Thoracic aorta (tissue), 2 donors: ENCODE data around the gene PROCR. TPM values are rescaled to one million over a fixed set of nuclear protein-coding genes. Genes with fewer than 3 reads are reported as not detected.
A peak's percentile ranks its signal among the peaks of the same experiment; 100 is the strongest.

ENCODE experiments used
- ATAC-seq: fragments of 150-250 bp; one replicate; pipeline ENCODE4 v1.8.0; 2017; ENCODE audit warnings: low read depth; ENCODE audit not compliant: insufficient number of reproducible peaks, low FRiP score
- DNase-seq: peaks from one replicate; pipeline ENCODE4 v3.0.0-alpha.2; 2020; ENCODE audit warnings: low spot score
- H3K27ac ChIP-seq, 2 donors: fragments of 200-600 bp; sonication (generic); 1 replicate in 1 of 2; 2 replicates in 1 of 2; pipeline ENCODE4 v1.5.1; 2016; ENCODE audit warnings: mild to moderate bottlenecking in 2 of 2, moderate library complexity in 2 of 2
- H3K27me3 ChIP-seq: fragments of 200-600 bp; sonication (generic); replicated peaks from 2 replicates; pipeline ENCODE4 v1.6.0; 2016; ENCODE audit warnings: mild to moderate bottlenecking; ENCODE audit not compliant: insufficient read depth
- H3K36me3 ChIP-seq: fragments of 200-600 bp; sonication (generic); one replicate; pipeline ENCODE4 v1.5.1; 2016
- H3K4me1 ChIP-seq, 2 donors: fragments of 200-600 bp; sonication (generic); 1 replicate in 1 of 2; 2 replicates in 1 of 2; pipeline versions ENCODE4 v1.5.1 to v1.6.0; 2016; ENCODE audit warnings: low read depth in 2 of 2, mild to moderate bottlenecking in 1 of 2; ENCODE audit not compliant: control insufficient read depth in 1 of 2
- H3K4me3 ChIP-seq: fragments of 200-600 bp; sonication (generic); 2 replicates; pipeline ENCODE4 v1.5.1; 2016; ENCODE audit warnings: mild to moderate bottlenecking
- H3K9me3 ChIP-seq: fragments of 200-600 bp; sonication (generic); 2 replicates; pipeline ENCODE4 v1.5.1; 2016
- total RNA-seq, 2 donors: library from RNA; depleted of rRNA; stranded (reverse); fragments of >200 nt; gene quantifications; one replicate each; pipeline versions ENCODE4 v1.1.0 to v1.2.3, GENCODE V29; 2016
- TF ChIP-seq, protein P1 (sequence below): fragments of 200-600 bp; sonication (generic); IDR thresholded peaks from one replicate; pipeline ENCODE4 v1.5.1; 2019; ENCODE audit warnings: antibody characterized with exemption

Gene PROCR
- total RNA-seq, 2 donors from 2014 or later = 66.9 to 74.7 TPM

DNA sequence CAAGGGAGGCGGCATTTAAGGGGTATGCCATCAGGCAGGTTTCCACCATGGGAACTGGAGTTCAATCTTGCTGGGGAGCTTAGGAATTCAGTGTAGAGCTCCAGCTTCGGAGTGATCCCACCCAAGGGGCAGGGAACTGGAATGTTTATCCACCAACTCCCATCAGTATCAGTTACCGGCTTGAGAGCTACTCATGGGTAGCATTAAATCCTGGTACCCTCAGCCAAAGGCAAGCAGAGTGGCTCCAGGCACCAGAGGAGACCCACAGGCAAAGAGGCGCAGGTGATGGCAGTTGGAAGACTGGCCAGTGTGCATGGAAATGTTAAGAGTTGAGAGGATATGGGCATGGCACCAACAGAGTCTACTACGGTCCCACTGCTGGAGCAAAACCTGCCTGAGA lies 38.8 kb upstream of the PROCR start:
- H3K27me3 ChIP-seq = no peaks in the 10 kb centered on the region
- no peak overlapping the region for H3K4me3 ChIP-seq
- ATAC-seq (no peak), DNase-seq (no peak)
- peak overlapping the region in 1 of 2 donors; percentile 3 for H3K27ac ChIP-seq
- peaks cover 21% of the 10 kb centered on the region for H3K36me3 ChIP-seq
- no peaks in the 10 kb centered on the region for H3K9me3 ChIP-seq
- TF ChIP-seq, protein P1, sequence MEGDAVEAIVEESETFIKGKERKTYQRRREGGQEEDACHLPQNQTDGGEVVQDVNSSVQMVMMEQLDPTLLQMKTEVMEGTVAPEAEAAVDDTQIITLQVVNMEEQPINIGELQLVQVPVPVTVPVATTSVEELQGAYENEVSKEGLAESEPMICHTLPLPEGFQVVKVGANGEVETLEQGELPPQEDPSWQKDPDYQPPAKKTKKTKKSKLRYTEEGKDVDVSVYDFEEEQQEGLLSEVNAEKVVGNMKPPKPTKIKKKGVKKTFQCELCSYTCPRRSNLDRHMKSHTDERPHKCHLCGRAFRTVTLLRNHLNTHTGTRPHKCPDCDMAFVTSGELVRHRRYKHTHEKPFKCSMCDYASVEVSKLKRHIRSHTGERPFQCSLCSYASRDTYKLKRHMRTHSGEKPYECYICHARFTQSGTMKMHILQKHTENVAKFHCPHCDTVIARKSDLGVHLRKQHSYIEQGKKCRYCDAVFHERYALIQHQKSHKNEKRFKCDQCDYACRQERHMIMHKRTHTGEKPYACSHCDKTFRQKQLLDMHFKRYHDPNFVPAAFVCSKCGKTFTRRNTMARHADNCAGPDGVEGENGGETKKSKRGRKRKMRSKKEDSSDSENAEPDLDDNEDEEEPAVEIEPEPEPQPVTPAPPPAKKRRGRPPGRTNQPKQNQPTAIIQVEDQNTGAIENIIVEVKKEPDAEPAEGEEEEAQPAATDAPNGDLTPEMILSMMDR = no peak
- H3K4me1 ChIP-seq = peaks cover 14 to 31% of the 10 kb centered on the region in 2 donors

DNA sequence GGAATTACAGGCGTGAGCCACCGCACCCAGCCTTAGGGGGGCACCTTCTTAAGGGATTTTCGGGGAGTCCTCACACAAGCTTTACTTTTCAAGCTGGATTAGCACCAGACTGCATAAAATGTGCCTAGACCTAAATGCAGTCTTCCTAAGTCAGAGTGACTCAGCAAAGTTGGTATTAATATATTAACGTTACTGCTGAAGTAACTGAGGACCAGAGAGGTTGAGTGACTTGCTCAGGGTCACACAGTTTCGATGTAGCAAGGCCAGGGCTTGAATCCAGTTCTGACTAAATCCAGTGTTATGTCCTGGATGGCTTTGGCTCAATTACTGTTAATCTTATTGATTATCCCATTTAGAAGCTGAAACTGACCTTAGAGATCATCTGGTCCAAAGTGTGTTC lies 38.1 kb upstream of the PROCR start:
- TF ChIP-seq, protein P1 = no peak
- ATAC-seq = peak; percentile 26
- no peak for DNase-seq
- no peaks in the 10 kb centered on the region for H3K9me3 ChIP-seq
- peaks cover 22% of the 10 kb centered on the region for H3K36me3 ChIP-seq
- peak overlapping the region in 1 of 2 donors; percentile 76 for H3K27ac ChIP-seq
- peaks cover 14 to 31% of the 10 kb centered on the region in 2 donors for H3K4me1 ChIP-seq
- no peaks in the 10 kb centered on the region for H3K27me3 ChIP-seq
- H3K4me3 ChIP-seq = no peak overlapping the region

DNA sequence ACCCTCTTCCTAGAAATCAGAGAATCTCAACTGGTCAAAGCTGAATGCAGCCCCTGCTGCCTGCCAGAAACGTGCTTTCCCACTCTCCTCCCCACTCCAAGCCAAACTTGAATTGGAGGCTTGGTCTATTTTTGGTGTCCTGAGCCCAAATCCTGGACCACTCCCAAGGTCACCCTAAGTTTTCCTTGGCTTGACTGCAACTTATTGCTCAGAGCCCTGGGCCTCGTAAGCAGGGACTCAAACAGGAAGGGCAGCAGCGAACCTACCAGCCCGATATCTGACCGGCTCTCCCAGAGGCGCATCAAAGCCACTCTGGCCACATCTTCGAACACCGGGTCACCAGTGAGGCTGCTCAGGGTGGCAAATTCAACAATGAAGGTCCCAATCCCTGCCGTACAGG lies 37.4 kb upstream of the PROCR start:
- peak overlapping the region; percentile 76 to 80 for H3K27ac ChIP-seq
- ATAC-seq (peak; percentile 60), DNase-seq (peak; percentile 21)
- TF ChIP-seq, protein P1 = no peak
- H3K4me3 ChIP-seq = peak overlapping the region; percentile 39
- no peaks in the 10 kb centered on the region for H3K27me3 ChIP-seq
- H3K4me1 ChIP-seq = peaks cover 14 to 31% of the 10 kb centered on the region in 2 donors
- H3K9me3 ChIP-seq = no peaks in the 10 kb centered on the region
- H3K36me3 ChIP-seq = peaks cover 24% of the 10 kb centered on the region

- Histone ChIP-seq H3K27ac (peak overlapping the region; percentile 76 to 80), H3K27me3 (no peaks in the 10 kb centered on the region), H3K4me1 (peaks cover 14 to 31% of the 10 kb centered on the region in 2 donors), H3K4me3 (peak overlapping the region; percentile 39), H3K9me3 (no peaks in the 10 kb centered on the region), H3K36me3 (peaks cover 24% of the 10 kb centered on the region)
- no peak for DNase-seq
- TF ChIP-seq, protein P1 = no peak
- no peak for ATAC-seq
These were observed 37.0 kb upstream of the PROCR start for GRCh38 chr20:35134880-35135279.

DNA sequence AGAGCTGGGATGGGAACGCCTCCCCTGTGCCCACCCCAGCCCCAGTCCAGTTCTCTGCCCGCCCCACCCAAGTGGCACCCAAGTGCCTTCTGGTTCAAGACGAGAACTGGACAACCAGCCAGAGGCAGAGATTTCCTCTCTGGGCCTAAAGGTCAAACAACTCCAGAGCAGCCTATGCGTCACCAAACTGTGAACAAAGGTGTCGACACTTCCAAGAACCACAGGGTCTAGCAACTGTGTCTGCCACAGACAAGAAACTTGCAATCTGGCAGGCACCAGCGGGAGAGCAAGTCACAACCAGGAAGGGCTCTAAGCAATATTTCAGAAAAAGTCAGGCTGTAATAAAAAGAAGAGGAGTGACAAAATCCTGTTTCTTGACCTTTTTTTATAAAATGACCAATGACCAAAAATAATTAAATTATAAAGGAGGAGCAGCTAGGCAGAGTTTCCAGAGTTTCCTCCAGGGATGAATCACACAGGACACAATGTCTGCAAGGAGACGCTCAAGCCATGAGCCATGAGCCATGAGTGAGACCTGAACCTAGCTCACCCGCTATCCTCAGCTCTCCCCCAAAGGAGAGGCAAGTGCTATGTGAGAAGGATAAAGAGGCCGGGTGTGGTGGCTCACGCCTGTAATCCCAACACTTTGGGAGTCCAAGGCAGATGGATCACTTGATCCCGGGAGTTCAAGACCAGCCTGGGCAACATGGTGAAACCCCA lies 35.8 kb upstream of the PROCR start:
- TF ChIP-seq, protein P1 = no peak
- Histone ChIP-seq H3K4me1 (peaks cover 14 to 31% of the 10 kb centered on the region in 2 donors), H3K4me3 (no peak overlapping the region), H3K9me3 (no peaks in the 10 kb centered on the region), H3K27ac (peak overlapping the region; percentile 7 to 76), H3K36me3 (peaks cover 24% of the 10 kb centered on the region), H3K27me3 (no peaks in the 10 kb centered on the region)
- ATAC-seq (peak; percentile 35), DNase-seq (peak; percentile 20)
